T-helper 9 cell (primary cell): ENCODE results near the gene PTPRQ.
"Not testable (repeated sequence)": the region's sequence is repeated elsewhere in the genome, so short reads cannot be mapped to it uniquely, and the experiment has no call there.

Source experiments
- DNase-seq: peaks from one replicate; pipeline ENCODE4 v3.0.0-alpha.2; 2020

Gene PTPRQ

DNA sequence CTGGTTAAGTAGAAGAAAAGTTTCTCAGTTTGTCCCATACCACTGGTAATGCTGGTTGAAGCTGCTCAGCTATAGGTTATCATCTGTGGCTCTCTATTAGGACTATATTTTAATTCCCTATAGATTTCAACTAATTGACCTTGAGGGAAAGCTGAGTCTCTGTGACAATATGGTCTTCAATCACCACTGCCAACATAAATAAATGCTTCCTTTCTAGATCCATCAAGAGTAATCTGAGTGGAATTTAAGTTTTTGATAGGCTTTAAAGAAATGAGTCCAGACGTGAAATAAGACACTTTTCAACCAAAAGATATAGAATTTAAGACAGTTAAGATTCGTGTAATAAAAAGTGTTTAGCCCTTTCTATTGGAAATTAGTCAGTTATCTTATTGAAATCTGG is 199.9 kb downstream of the PTPRQ start:
- no peak for DNase-seq

DNA sequence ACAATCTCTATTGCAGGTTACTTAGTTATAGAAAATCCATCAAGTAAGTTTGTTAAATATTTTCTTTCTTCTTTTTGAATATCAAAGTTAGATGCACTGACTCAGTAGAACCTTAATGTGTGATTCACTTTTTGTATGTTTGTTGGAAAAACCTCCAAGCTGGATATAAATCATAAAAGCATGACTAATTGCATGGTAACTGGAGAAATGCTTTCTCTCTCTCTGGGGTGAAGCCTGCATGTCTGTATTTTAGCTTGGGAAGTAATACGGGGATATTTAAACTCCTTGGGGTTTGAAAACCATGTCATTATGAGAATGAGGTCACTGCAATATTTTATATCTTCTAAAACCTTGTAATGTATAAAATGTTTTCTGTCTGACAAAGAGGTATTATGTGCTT is 204.8 kb downstream of the PTPRQ start:
- no peak for DNase-seq

DNA sequence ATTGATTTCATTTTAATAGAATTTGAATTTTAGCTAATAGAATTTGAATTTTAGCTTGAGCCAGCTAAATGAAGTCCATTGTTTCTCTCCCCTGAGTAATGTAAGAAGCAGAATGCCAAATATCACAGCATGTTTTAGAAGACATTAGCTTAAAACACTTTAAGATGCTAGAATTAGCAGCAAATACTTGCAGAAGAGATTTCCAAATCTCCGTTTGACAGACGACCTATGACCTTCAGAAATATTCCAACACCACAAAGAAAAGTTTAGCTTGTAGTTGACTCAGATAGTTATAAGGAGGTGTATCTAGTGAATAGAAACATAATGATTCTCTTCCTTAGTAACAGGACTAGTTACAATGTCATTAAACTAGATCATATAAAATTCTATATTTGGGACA is 211.7 kb downstream of the PTPRQ start:
- no peak for DNase-seq

DNA sequence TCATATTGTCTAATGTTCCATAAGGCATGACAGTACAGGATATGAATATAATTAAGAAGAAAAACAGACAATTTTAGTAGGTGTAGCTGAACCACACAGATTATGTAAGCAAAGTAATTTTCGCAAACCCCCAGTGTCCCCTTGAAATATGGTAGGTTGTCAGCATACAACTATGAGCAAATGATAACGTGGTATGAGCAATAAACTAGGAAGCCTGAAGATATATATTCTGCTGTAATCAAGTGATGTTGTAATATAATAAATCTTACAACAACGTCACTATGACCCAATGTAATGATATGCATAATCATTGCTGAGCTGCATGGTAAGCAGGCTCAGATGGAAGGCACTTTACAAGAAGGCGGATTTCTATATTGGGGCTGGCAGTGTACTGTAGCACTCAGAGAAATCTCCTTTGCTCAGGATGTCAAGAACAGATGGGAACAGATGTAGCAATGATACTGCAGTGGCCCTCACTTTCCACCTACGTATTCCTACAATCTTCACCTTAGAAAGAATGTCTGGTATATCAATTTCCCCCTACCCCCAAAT is 215.6 kb downstream of the PTPRQ start:
- DNase-seq: no peak

DNA sequence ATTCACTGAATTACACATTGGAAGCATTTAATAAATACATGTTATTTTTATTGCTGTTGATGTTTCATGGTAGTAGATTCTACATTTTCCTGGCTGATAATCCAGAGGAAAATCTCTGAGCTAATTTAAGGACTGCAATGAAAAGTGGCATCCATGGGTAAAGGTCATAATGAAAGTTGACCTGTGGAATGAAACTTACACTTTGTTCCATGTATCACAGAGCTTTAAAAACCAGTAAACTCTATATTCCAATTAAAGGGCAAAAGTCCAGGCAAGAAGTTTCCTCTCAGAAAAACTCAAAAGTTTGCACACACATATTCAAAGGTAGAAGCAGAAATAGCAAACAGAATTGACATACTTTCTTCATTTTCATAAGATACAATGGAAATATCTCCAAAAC is 218.6 kb downstream of the PTPRQ start:
- DNase-seq: no peak

DNA sequence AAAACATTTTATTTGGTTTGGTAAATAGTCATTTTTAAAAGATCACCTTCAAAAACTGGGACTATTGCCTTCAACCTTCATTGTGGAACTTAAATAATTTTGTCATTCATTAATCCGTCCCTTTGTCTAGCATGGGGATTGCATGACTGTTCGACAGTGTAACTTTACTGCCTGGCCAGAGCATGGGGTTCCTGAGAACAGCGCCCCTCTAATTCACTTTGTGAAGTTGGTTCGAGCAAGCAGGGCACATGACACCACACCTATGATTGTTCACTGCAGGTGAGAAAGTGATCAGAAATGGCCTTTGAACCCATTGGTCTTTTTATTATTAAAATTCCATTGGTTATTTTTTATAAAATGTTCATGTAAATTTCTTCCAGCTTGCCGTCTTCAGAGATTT is 226.2 kb downstream of the PTPRQ start:
- no peak for DNase-seq

GRCh38 chr12:80676042-80676636 is 232.1 kb downstream of the PTPRQ start:
- not testable (repeated sequence) for DNase-seq

DNA sequence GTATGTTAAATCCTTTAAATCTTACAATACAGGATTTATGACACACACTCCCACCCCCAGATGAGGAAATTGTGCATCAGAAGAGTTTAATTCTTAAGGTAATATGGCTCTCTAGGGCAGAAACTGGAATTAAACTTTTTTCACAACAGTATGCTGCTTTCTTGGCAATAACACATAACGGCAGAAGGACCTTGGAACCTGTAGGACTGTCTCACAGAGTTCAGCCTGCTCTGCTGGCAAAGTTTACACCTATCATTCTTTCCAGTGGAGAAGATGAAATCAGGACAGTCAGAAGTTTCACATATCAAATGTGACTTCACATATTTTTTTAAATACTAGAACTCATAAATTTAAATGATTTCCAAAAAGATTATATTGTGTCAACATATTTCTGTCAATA is 232.8 kb downstream of the PTPRQ start:
- no peak for DNase-seq

GRCh38 chr12:80677994-80678393 is 234.0 kb downstream of the PTPRQ start:
- no peak for DNase-seq

GRCh38 chr12:80679346-80680131 is 235.5 kb downstream of the PTPRQ start:
- no peak for DNase-seq

- no peak for DNase-seq
These were observed 237.3 kb downstream of the PTPRQ start for GRCh38 chr12:80681287-80681686.

GRCh38 chr12:80681786-80682185 is 237.8 kb downstream of the PTPRQ start:
- DNase-seq: no peak

DNA sequence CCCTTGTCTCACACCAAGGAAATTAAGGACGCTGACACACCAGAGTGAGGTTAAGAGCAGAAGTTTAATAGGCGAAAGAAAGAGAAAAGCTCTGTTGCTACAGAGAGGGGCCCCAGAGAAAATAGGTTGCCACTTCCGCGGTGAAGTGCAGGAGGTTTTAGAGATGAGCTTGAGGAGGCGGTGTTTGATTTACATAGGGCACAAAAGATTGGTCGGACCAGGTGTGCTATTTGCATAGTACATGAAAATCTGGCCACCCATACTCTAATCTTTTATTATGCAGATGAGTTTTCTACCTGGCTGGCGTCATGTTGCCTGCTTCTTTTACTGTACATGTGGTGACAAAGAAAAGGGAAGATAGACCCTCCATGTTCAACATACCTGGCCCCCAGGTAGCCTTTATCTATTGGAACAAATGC is 240.1 kb downstream of the PTPRQ start:
- no peak for DNase-seq

DNA sequence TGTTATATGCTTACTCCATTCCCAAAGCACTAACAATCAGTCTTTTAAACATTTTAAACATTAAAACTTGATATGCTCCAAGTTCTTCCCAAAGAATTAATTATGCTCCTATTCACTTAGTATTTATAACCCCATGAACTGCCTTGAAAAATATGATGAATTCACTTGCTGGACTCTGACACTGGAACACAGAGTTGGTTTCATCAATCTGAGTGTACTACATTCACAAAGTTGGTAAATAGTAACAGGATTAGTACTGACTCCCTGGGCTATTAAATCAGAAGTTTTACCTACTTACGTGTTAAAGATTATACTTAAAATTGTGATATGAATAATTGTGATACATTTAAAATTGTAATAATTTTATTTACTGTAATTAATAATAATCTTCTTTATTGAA is 246.1 kb downstream of the PTPRQ start:
- DNase-seq: no peak

GRCh38 chr12:80690513-80690912 is 246.5 kb downstream of the PTPRQ start:
- DNase-seq: no peak

GRCh38 chr12:80692114-80692513 is 248.1 kb downstream of the PTPRQ start:
- DNase-seq: no peak

DNA sequence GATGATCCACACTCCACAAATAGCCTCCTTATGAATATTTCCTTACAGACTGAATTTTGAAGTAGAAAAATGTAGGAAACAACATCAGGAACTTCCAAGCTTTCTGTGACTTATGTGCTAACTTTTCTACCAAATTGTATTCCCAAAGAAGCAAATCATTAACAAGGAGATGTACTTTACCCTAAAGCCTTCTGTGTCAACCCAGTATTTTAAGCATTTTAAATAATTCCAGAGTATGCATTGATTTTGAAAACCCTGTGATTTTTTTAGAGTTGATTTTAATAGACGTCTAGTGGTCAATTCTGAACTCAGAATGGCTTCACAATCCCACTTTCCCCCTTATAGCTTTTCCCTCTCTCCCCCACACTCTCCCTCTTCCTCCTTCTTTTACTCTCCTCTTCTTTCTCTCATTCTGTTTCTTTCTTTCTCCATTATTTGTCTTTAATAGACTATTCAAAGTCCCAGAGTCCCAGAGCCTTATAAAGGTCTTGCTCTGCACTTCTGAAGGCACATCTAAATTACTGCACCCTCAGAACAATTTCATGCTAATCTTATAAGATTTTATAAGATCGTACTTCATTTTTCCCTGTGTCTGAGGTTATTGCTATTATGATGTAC is 253.3 kb downstream of the PTPRQ start:
- no peak for DNase-seq

- DNase-seq: no peak
These were observed 254.2 kb downstream of the PTPRQ start for GRCh38 chr12:80698256-80698655.

GRCh38 chr12:80698847-80699542 is 255.0 kb downstream of the PTPRQ start:
- DNase-seq: no peak

GRCh38 chr12:80700327-80700726 is 256.3 kb downstream of the PTPRQ start:
- DNase-seq: no peak

DNA sequence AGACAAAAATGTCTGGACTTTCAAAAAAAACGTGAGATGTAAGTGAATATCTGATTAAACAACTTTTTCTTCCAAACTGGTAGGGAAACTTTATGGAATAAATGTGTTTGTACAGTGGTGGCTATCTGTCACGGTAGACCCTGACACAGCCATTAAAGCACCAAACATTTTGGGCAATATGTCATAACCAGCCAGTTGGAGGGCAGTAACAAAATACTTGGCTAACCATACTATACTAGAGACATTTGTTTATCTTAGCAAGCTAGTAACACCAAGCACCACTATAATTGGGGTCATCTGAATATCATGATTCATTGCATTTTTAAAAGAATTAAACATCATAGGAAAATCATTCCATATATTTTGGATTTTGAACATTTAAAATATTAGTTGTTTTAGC is 257.4 kb downstream of the PTPRQ start:
- DNase-seq: no peak

GRCh38 chr12:80702889-80703805 is 259.1 kb downstream of the PTPRQ start:
- DNase-seq: no peak
